GM12874 (cell line): ENCODE results near the gene VPS51.

Experiments
- TF ChIP-seq, protein P1 (sequence below): IDR thresholded peaks from 2 replicates; pipeline ENCODE4 v1.5.1; 2011; ENCODE audit warnings: low read depth, mild to moderate bottlenecking, control low read depth, low read length, moderate library complexity; ENCODE audit not compliant: insufficient read depth

Gene VPS51

DNA sequence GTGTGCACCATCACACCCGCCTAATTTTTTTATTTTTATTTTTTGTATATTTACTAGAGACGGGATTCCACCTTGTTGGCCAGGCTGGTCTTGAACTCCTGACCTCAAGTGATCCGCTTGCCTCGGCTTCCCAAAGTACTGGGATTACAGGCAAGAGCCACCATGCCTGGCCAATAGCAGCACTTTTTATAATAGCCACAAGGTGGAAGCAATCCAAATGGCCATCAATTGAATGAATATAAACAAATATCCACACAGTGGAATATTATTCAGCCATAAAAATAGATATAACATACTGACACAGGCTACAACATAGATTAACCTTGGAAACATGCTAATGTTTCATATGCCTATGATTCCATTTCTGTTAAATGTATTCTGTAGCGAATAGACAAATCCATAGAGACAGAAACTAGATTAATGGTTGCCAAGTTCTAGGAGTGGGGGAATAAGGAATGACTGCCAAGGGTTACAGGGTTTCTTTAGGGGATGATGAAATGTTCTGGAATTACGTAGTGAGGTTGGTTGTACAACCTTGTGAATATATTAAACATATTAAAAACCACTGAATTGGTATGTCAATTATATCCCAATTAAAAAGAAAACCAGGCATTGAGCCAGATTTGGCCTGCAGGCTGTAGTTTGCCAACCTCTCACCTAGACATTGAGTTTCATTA is 4.8 kb downstream of the VPS51 start:
- TF ChIP-seq, protein P1, sequence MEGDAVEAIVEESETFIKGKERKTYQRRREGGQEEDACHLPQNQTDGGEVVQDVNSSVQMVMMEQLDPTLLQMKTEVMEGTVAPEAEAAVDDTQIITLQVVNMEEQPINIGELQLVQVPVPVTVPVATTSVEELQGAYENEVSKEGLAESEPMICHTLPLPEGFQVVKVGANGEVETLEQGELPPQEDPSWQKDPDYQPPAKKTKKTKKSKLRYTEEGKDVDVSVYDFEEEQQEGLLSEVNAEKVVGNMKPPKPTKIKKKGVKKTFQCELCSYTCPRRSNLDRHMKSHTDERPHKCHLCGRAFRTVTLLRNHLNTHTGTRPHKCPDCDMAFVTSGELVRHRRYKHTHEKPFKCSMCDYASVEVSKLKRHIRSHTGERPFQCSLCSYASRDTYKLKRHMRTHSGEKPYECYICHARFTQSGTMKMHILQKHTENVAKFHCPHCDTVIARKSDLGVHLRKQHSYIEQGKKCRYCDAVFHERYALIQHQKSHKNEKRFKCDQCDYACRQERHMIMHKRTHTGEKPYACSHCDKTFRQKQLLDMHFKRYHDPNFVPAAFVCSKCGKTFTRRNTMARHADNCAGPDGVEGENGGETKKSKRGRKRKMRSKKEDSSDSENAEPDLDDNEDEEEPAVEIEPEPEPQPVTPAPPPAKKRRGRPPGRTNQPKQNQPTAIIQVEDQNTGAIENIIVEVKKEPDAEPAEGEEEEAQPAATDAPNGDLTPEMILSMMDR: no peak

DNA sequence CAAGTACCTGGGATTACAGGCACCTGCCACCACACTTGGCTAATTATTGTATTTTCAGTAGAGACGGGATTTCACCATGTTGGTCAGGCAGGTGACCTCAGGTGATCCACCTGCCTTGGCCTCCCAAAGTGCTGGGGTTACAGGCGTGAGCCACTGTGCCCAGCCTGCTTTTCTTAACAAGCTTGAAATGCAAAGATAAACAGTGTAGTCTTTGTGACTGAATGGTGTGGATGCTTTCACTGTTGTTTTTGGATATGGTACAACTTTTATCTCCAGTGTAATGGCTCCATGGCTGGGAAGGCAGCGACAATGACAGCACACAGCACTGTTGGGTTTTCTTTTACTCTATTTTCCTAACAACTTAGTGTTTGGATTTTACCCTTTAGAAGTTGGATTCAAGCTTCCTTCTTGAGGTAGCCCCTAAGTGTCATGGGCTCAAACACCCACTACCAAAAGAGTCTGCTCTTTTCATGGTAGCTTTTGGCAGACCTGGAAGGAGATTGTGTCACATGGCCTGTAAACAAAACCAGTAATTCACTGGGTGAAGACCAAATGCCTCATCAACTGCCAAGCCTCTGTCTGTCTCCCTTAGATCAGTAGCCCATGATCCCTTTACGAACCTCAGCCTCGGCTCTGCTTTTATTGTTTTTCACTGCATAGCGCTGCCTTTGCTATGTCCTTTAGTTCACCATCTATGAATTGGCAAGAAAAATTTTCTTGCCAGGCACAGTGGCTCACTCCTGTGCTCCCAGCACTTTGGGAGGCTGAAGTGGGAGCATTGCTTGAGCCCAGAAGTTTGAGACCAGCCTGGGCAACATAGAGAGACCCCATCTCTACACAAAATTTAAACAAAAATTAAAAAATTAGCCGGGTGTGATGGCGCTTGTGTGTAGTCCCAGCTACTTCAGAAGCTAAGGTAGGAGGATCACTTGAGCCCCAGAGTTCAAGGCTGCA is 6.4 kb downstream of the VPS51 start:
- TF ChIP-seq, protein P1: no peak

DNA sequence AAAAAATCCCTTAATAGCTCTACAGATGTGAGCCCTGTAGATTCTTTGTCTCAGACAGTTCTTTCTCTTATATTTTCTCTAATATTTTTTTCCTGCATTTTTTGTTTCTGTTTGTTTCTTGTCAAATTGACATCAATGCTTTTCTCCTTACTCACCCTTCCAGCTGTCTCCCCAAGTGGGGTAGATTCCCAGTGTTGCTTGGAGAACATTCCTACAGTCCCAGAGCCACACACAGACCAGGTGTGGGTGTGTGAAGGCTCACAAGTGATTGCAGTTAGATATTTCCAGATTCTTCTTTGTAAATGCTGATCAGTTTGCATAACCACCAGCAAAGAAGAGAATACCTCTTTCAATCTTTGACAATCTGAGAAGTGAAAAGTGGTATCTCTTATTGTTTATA is 7.5 kb downstream of the VPS51 start:
- TF ChIP-seq, protein P1: no peak

DNA sequence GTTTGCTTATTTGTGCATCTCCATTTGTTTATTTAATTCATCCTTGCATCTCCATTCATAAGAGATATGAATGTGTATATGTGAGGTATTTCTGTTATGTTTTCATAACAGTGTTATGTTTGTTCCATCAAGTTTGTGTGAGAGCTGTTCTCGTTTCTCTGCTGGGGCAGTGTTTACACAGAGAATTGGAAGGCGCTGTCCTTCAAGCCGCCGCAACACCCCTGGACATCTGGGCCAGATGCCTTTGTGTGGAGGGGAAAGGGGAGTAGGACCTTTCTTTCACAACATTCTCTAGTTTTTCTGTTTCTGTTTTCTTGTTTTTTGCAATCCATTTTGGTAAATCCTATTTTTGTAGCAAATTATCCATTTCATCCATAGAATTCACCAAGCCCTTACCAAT is 8.6 kb downstream of the VPS51 start:
- TF ChIP-seq, protein P1: no peak

DNA sequence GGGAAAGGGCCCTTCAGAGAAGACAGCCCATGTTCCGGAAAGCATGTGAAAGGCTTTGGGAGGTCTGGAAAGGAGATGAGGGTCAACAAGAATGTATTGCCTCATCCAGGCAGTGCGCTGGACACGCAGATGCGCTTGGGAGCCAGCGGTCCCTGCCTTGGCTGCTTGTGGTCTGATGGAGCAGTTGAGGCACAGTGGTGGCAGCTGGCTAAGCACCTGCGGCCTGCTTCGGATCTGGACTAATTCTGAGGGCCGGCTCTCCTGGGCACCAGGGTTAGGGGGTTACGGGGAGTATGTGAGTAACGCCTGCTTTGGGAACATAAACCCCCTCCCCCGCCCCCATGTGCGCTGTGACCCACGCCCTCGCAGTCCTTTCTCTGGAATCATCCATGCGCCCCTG is 11.1 kb downstream of the VPS51 start:
- TF ChIP-seq, protein P1: no peak

DNA sequence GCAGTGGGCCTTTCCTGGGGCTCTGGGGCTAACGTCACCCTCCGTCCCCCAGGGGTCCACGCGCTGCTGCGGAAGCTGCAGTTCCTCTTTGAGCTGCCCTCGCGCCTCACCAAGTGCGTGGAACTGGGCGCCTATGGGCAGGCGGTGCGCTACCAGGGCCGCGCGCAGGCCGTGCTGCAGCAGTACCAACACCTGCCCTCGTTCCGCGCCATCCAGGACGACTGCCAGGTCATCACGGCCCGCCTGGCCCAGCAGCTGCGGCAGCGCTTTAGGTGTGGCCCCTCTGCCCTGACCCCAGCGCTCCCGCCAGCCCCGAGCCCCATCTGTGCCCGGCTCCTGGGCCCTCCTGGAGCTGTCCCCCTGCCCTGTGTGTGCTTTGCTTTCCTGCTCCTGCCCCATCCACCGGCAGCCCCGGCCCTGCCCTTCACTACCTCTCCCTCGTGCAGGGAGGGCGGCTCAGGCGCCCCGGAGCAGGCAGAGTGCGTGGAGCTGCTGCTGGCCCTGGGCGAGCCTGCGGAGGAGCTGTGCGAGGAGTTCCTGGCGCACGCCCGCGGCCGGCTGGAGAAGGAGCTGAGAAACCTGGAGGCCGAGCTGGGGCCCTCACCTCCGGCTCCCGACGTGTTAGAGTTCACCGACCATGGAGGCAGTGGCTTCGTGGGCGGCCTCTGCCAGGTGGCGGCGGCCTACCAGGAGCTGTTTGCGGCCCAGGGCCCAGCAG is 11.9 kb downstream of the VPS51 start:
- TF ChIP-seq, protein P1: no peak

DNA sequence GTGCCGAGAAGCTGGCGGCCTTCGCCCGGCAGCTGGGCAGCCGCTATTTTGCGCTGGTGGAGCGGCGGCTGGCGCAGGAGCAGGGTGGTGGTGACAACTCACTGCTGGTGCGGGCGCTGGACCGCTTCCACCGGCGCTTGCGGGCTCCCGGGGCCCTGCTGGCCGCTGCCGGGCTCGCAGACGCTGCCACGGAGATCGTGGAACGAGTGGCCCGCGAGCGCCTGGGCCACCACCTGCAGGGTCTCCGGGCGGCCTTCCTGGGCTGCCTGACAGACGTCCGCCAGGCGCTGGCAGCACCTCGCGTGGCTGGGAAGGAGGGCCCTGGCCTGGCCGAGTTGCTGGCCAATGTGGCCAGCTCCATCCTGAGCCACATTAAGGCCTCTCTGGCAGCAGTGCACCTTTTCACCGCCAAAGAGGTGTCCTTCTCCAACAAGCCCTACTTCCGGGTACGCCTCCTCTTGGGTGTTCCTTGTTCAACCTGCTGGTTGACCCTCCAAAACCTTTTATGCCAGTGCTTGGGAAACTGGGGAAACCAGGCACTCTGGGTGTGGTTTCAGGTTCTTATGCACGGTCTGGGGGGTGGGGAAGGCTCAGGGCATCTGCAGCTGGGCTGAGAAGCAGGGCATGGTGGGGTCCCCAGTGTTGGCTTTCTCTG is 12.6 kb downstream of the VPS51 start:
- TF ChIP-seq, protein P1: no peak
